H1 (cell line): Measurements from ENCODE around the gene KRT7. TPM values are rescaled to one million over a fixed set of nuclear protein-coding genes. Genes with fewer than 3 reads are reported as not detected.

Experiments
- CBX8 ChIP-seq: fragments of 300-800, 300-1000 bp; sonication (generic); IDR thresholded peaks from 2 replicates; pipeline ENCODE4 v1.7.1; 2016; ENCODE audit warnings: low read depth, low read length, borderline replicate concordance
- CHD1 ChIP-seq: IDR thresholded peaks from 2 replicates; pipeline ENCODE4 v1.6.1; 2012; ENCODE audit warnings: low read depth, low read length, improper control_type of control experiment
- HDAC2 ChIP-seq, 2 experiments: fragments of 300-600 bp in 1 of 2; sonication (generic) in 1 of 2; IDR thresholded peaks; 2 replicates each; pipeline ENCODE4 v1.6.1; 2011 to 2012; ENCODE audit warnings: low read depth in 2 of 2, low read length in 2 of 2, mild to moderate bottlenecking in 2 of 2, moderate library complexity in 2 of 2, borderline replicate concordance in 1 of 2, inconsistent platforms in 1 of 2
- ZNF274 ChIP-seq: IDR thresholded peaks from 2 replicates; pipeline ENCODE4 v1.7.0; 2012; ENCODE audit warnings: low read length, borderline replicate concordance; ENCODE audit errors: extremely low read depth
- polyA plus RNA-seq, 7 experiments: library from polyadenylated mRNA; depleted of rRNA in 3 of 7; stranded (reverse) in 5 of 7; unstranded in 2 of 7; fragments of >200 nt in 5 of 7; fragments of 200-250 nt in 2 of 7; gene quantifications; 1 replicate in 5 of 7; 2 replicates in 1 of 7; 4 replicates in 1 of 7; pipeline versions ENCODE4 v1.2.1 to v1.2.3, GENCODE V29; 2011 to 2013; ENCODE audit warnings: missing spikeins in 2 of 7, mixed read lengths in 2 of 7
- total RNA-seq: library from RNA; stranded (reverse); fragmentation: NEBNext Ultra II Directional; extraction: Animal tissue kit (Norgen Biotek cat#: 25700); gene quantifications from 2 replicates; pipeline ENCODE4 v1.2.1, GENCODE V29; 2021

Gene KRT7
- total and polyA plus RNA-seq, 2 of the 8 experiments (the other 6 are each of a cell fraction or from before 2014, with no cell fraction given) = 13.2 to 19.0 TPM

DNA sequence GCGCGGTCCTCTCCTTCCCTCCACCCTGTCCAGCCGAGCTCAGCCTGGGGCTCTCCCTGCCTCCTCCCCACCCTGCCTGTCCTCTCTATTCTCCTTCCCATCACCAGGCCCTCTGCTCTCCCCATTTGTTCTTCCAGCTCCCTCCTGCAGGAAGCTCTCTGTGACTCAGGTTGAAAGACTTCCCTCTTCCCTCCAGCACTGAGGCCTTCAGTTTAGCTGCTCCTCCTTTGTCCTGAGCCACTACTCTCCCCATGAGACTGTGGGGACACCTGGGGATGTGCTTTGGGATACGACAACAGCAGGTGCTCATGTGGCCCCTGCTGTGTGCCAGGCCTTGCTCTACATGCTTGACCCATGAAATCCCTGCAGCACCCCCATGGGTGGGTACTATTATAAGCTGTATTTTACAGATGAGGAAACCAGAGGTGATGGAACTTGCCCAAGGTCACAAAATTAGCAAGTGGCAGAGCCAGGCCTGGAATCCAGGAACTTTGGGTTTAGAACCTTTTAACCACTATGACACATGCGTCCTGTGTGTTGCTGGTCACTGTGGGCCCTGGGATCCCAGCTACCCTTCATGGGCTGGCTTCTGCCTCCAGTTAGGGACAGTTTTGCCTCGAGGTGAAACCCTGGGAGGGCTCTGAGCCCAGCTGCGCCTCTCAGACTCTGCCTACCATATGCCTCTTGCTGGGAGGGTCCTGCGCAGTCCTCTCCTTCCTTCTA is 46.8 kb upstream of the KRT7 start (continued):
- TF ChIP-seq ZNF274 = no peak
- TF ChIP-seq CBX8 = no peak
- no peak for TF ChIP-seq HDAC2 (IDR thresholded peaks at IDR 0.05; ENCODE audit: borderline replicate concordance in 1 of 2, low read depth in 2 of 2, low read length in 2 of 2)
- no peak for TF ChIP-seq CHD1
